ENCODE results near the gene CLIC4. TPM values are rescaled to one million over a fixed set of nuclear protein-coding genes. Genes with fewer than 3 reads are reported as not detected.

CLIC4 gene
- total and polyA plus RNA-seq, 2 of the 8 experiments (the other 6 are each of a cell fraction or from before 2014, with no cell fraction given) = 77.5 to 293 TPM

DNA sequence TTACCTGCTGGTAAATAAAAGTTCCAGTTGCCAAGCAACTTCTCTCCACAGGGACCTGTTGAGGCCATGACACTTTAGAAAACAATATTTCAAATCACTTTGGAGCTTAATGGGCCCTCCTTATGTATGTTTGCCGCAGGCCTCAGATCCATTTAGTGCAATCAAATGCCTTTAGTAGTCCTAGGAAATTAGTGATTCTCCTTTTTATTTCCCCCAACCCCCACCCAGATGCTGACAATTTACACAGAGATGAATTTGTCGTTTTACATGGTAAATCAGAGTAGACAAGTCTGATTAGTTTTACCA is 83.6 kb downstream of the CLIC4 start:
- H4K20me1 ChIP-seq (replicated peaks in 1 of 2; ENCODE audit: control insufficient read depth in 1 of 2, insufficient read depth in 2 of 2, low read length in 2 of 2) = peaks cover 8 to 17% of the 10 kb centered on the region in 2 experiments
- no peak for FAIRE-seq
- POLR2A ChIA-PET (ENCODE audit: partially characterized antibody) = no interaction called here

More for the DNA sequence above, 83.6 kb downstream of the CLIC4 start:
- H3K27me3 ChIP-seq (replicated peaks in 1 of 4; ENCODE audit: control insufficient read depth in 3 of 4, extremely low read depth in 1 of 4, insufficient read depth in 3 of 4, low read length in 3 of 4) = no peaks in the 10 kb centered on the region
- H3K23ac ChIP-seq (ENCODE audit: insufficient read length) = no peak overlapping the region
- H2BK12ac ChIP-seq (ENCODE audit: low read depth, low read length) = no peak overlapping the region
- TF ChIP-seq POLR2A (IDR thresholded peaks at IDR 0.05; ENCODE audit: control extremely low read depth in 1 of 2, low read depth in 2 of 2, low read length in 2 of 2) (no peak), JUN (IDR thresholded peaks at IDR 0.05; ENCODE audit: low read depth, low read length) (no peak), EP300 (IDR thresholded peaks at IDR 0.05; ENCODE audit: borderline replicate concordance in 1 of 2, low read depth in 2 of 2, low read length in 2 of 2) (no peak), NRF1 (IDR thresholded peaks at IDR 0.05; ENCODE audit: low read depth, low read length) (no peak), YY1 (IDR thresholded peaks at IDR 0.05; ENCODE audit: low read depth, low read length) (no peak), BACH1 (IDR thresholded peaks at IDR 0.05; ENCODE audit: low read length) (no peak), TAF7 (optimal IDR thresholded peaks at IDR 0.05; ENCODE audit: borderline replicate concordance, low read depth, low read length) (no peak)
- TF ChIP-seq, protein P1, sequence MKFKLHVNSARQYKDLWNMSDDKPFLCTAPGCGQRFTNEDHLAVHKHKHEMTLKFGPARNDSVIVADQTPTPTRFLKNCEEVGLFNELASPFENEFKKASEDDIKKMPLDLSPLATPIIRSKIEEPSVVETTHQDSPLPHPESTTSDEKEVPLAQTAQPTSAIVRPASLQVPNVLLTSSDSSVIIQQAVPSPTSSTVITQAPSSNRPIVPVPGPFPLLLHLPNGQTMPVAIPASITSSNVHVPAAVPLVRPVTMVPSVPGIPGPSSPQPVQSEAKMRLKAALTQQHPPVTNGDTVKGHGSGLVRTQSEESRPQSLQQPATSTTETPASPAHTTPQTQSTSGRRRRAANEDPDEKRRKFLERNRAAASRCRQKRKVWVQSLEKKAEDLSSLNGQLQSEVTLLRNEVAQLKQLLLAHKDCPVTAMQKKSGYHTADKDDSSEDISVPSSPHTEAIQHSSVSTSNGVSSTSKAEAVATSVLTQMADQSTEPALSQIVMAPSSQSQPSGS (IDR thresholded peaks at IDR 0.05; ENCODE audit: low read length) = no peak
- no peak overlapping the region for H2BK120ac ChIP-seq (replicated peaks; ENCODE audit: low read depth, low read length)
- H3K27ac ChIP-seq (ENCODE audit: low read depth, low read length) = no peak overlapping the region
- CTCF ChIA-PET (ENCODE audit: partially characterized antibody) = interaction anchor here (1.1 to 10.5 kb wide), 3 partner anchors 130 to 164 kb away, joined by 3 to 247 read pairs (median 17); no protein-coding TSS in a partner anchor
- H3K18ac ChIP-seq (ENCODE audit: extremely low read depth, low read length) = no peak overlapping the region
- no peaks in the 10 kb centered on the region for H3K9me3 ChIP-seq (ENCODE audit: insufficient read depth in 2 of 2, low read depth in 1 of 2, low read length in 1 of 2)
- H4K8ac ChIP-seq (ENCODE audit: extremely low read depth, insufficient read depth, low read length) = no peak overlapping the region
- H3K36me3 ChIP-seq (ENCODE audit: control insufficient read depth in 2 of 4, insufficient read depth in 4 of 4, low read length in 3 of 4) = peaks cover 0 to 26% (median 0%) of the 10 kb centered on the region in 4 experiments; a peak in 3 of 8 replicates
- no peak overlapping the region for H3K4ac ChIP-seq (replicated peaks; ENCODE audit: insufficient read length, low read depth, low read length)
- H3K14ac ChIP-seq (ENCODE audit: insufficient read length) = no peak overlapping the region
- H2BK20ac ChIP-seq (ENCODE audit: low read length) = no peak overlapping the region
- H3K9ac ChIP-seq (replicated peaks in 1 of 4; ENCODE audit: extremely low read depth in 1 of 4, low read depth in 3 of 4, low read length in 3 of 4) = no peak overlapping the region
- H3K56ac ChIP-seq (replicated peaks; ENCODE audit: insufficient read length, low read depth, low read length) = no peak overlapping the region
- no peak overlapping the region for H2BK5ac ChIP-seq (ENCODE audit: low read depth, low read length)
- H2AFZ ChIP-seq (ENCODE audit: low read length) = no peak overlapping the region
- no peak overlapping the region for H4K5ac ChIP-seq (ENCODE audit: insufficient read length, low read depth, low read length)
- H2AK5ac ChIP-seq (ENCODE audit: low read depth, low read length) = no peak overlapping the region
- H3K79me1 ChIP-seq (ENCODE audit: low read depth, low read length) = peaks cover 4% of the 10 kb centered on the region
- H3K4me3 ChIP-seq (ENCODE audit: extremely low read depth in 1 of 4, insufficient read depth in 2 of 4, low read depth in 3 of 4, low read length in 4 of 4) = no peak overlapping the region
- 88% methylated on average over 2 of the region's 2 CpGs; no CpG with 5 or more reads in 1 of the 2 experiments for WGBS, 2 experiments (ENCODE audit: extremely low coverage in 1 of 2, insufficient coverage in 1 of 2, insufficient read length in 1 of 2, insufficient replicate concordance in 2 of 2, low coverage in 1 of 2, low lambda C conversion rate in 2 of 2, missing lambda C conversion rate in 1 of 2)
- H4K91ac ChIP-seq (replicated peaks; ENCODE audit: insufficient read length, low read length) = no peak overlapping the region
- no peaks in the 10 kb centered on the region; a peak in 1 of 7 replicates for H3K4me1 ChIP-seq (replicated peaks in 1 of 4; ENCODE audit: control insufficient read depth in 3 of 4, insufficient read depth in 4 of 4, low read length in 3 of 4)
- no peak overlapping the region for H2BK15ac ChIP-seq (ENCODE audit: low read length)
- no peaks in the 10 kb centered on the region for H3K23me2 ChIP-seq (ENCODE audit: low read depth, low read length)
- DNase-seq (ENCODE audit: low read depth in 1 of 2, low spot score in 2 of 2) = no peak
- peaks cover 0 to 80% of the 10 kb centered on the region in 2 experiments; a peak in 2 of 4 replicates for H3K79me2 ChIP-seq (ENCODE audit: control insufficient read depth in 1 of 2, insufficient read depth in 2 of 2, low read length in 2 of 2)
- no peak overlapping the region for H3K4me2 ChIP-seq (ENCODE audit: insufficient read depth in 1 of 2, low read depth in 2 of 2, low read length in 2 of 2)
